Measurements from ENCODE around the gene ZNF785.

DNA sequence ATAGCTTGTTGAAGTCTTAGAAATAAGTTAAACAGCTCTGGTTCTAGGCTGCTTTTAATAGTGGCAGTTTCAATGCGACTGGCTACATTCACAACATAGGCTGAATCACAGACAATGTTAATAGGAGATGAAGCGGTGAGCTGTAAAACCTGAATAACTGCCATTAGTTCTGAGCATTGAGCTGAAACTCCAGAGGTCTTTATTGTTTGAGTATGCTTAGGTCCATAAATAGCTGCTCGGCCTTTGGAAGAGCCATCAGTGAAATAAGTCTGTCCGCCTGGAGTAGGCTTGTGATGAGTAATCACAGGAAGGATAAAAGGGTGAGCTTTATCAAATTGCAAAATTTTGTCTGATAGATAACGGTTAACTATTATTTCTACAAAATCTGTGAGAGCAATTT, 34.1 kb upstream of the ZNF785 start:
- TF ChIP-seq, protein P1, sequence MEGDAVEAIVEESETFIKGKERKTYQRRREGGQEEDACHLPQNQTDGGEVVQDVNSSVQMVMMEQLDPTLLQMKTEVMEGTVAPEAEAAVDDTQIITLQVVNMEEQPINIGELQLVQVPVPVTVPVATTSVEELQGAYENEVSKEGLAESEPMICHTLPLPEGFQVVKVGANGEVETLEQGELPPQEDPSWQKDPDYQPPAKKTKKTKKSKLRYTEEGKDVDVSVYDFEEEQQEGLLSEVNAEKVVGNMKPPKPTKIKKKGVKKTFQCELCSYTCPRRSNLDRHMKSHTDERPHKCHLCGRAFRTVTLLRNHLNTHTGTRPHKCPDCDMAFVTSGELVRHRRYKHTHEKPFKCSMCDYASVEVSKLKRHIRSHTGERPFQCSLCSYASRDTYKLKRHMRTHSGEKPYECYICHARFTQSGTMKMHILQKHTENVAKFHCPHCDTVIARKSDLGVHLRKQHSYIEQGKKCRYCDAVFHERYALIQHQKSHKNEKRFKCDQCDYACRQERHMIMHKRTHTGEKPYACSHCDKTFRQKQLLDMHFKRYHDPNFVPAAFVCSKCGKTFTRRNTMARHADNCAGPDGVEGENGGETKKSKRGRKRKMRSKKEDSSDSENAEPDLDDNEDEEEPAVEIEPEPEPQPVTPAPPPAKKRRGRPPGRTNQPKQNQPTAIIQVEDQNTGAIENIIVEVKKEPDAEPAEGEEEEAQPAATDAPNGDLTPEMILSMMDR (optimal IDR thresholded peaks at IDR 0.05 in 1 of 3, IDR thresholded peaks at IDR 0.05 in 1 of 3, conservative IDR thresholded peaks at IDR 0.05 in 1 of 3; ENCODE audit: extremely low read depth in 1 of 3, insufficient read depth in 2 of 3, low read length in 3 of 3): no peak
- TF ChIP-seq EZH2 (IDR thresholded peaks at IDR 0.05; ENCODE audit: low read length): no peak
